ENCODE results near the gene ABLIM1.
"Not testable (repeated sequence)": the region's sequence is repeated elsewhere in the genome, so short reads cannot be mapped to it uniquely, and the experiment has no call there.

The ABLIM1 gene

DNA sequence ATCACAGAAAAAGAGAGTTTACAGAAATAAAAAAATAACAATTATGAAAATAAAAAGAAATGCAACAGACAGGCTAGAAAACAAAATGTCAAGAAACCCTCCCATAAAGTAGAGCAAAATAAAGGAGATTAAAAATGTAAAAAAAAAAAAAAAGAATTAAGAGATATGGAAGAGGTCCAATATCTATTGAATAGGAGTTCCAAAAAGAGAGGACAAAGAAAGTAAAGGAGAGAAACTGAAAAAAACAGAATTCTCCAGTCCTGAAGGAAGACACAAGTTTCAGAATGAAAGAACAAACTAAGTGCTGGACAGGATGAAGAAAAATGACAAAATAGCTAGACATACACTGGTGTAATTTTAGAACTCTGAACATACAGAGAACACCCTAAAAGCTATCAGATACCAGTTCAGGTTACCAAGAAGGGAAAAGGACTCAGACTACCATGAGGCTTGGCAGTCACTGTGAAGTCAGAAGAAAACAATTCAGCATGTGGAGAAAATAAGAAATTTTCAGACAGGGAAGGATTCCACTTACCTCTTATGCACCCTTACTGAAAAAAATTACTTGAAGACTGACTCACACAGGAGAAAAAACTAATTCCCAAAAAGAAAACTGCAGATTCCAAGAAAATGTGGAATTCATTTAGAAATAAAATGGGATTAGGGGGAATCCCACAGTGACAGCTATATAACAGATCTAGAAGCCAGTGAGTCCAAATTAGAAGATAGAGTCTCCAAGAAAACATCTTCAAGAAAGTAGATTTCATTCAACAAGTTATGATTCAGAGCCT is 40.4 kb upstream of the ABLIM1 start:
- no peak overlapping the region for H3K9ac ChIP-seq (ENCODE audit: low read length)
- no peaks in the 10 kb centered on the region for H3K4me1 ChIP-seq (ENCODE audit: low read length)
- TF ChIP-seq EZH2phosphoT487 (IDR thresholded peaks at IDR 0.05; ENCODE audit: low read depth) = no peak
- TF ChIP-seq, protein P1, sequence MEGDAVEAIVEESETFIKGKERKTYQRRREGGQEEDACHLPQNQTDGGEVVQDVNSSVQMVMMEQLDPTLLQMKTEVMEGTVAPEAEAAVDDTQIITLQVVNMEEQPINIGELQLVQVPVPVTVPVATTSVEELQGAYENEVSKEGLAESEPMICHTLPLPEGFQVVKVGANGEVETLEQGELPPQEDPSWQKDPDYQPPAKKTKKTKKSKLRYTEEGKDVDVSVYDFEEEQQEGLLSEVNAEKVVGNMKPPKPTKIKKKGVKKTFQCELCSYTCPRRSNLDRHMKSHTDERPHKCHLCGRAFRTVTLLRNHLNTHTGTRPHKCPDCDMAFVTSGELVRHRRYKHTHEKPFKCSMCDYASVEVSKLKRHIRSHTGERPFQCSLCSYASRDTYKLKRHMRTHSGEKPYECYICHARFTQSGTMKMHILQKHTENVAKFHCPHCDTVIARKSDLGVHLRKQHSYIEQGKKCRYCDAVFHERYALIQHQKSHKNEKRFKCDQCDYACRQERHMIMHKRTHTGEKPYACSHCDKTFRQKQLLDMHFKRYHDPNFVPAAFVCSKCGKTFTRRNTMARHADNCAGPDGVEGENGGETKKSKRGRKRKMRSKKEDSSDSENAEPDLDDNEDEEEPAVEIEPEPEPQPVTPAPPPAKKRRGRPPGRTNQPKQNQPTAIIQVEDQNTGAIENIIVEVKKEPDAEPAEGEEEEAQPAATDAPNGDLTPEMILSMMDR (IDR thresholded peaks at IDR 0.05; ENCODE audit: low read depth, low read length) = no peak
- no peaks in the 10 kb centered on the region for H3K79me2 ChIP-seq (ENCODE audit: low read length)
- H3K4me3 ChIP-seq (ENCODE audit: low read length) = no peak overlapping the region
- no peak overlapping the region for H3K4me2 ChIP-seq (ENCODE audit: low read length)
- no peak overlapping the region for H3K27ac ChIP-seq (ENCODE audit: low read length)
- 0 out of 2 replicates have a peak, but pooled peaks cover 3% of the 10 kb centered on the region for H3K27me3 ChIP-seq (ENCODE audit: low read depth, low read length)
- H3K9me3 ChIP-seq (ENCODE audit: insufficient read depth, low read length) = no peaks in the 10 kb centered on the region
- H4K20me1 ChIP-seq (ENCODE audit: insufficient read depth, low read length) = no peaks in the 10 kb centered on the region
- no peak overlapping the region for H2AFZ ChIP-seq (ENCODE audit: low read depth, low read length)
- H3K36me3 ChIP-seq (replicated peaks; ENCODE audit: low read depth, low read length) = no peaks in the 10 kb centered on the region

DNA sequence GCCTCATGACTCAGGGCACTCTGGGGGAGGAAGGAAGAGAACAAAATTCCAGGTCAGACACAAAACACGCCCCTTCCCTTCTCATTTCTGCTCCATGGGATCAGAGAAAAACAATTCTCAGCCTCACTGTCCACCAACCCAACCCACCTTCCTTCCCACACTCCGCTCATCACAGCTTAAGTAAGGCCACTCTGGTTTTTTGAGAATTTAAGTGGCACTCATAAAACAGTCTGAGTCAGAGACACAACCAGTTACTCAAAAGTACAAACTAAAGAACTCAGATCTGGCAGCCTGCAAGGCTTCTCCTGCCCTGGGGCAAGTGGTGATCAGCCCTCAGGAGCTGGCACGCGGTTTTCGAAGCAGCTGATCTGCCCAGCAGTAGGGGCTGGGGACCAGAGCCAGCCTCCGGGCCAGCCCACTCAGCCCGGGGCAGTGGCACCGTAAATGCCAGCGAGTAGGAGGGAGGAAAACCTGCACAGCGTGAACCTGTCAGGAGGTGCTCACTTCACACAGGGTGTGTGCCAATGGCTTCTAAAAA is 39.1 kb upstream of the ABLIM1 start:
- no peak for TF ChIP-seq EZH2phosphoT487 (IDR thresholded peaks at IDR 0.05; ENCODE audit: low read depth)
- TF ChIP-seq, protein P1 (IDR thresholded peaks at IDR 0.05; ENCODE audit: low read depth, low read length) = no peak
- Histone ChIP-seq H3K36me3 (replicated peaks; ENCODE audit: low read depth, low read length) (no peaks in the 10 kb centered on the region), H3K9me3 (ENCODE audit: insufficient read depth, low read length) (no peaks in the 10 kb centered on the region), H3K79me2 (ENCODE audit: low read length) (no peaks in the 10 kb centered on the region), H4K20me1 (ENCODE audit: insufficient read depth, low read length) (no peaks in the 10 kb centered on the region), H3K27ac (ENCODE audit: low read length) (no peak overlapping the region), H3K4me1 (ENCODE audit: low read length) (no peaks in the 10 kb centered on the region), H3K4me2 (ENCODE audit: low read length) (no peak overlapping the region), H3K4me3 (ENCODE audit: low read length) (no peak overlapping the region), H3K27me3 (ENCODE audit: low read depth, low read length) (0 out of 2 replicates have a peak, but pooled peaks cover 3% of the 10 kb centered on the region), H2AFZ (ENCODE audit: low read depth, low read length) (no peak overlapping the region), H3K9ac (ENCODE audit: low read length) (no peak overlapping the region)

GRCh38 chr10:114696301-114696700 is 38.2 kb upstream of the ABLIM1 start:
- H3K27ac ChIP-seq (ENCODE audit: low read length); H3K27me3 ChIP-seq (ENCODE audit: low read depth, low read length): not testable (repeated sequence)

GRCh38 chr10:114694752-114695151 is 36.7 kb upstream of the ABLIM1 start:
- Histone ChIP-seq H3K4me2 (ENCODE audit: low read length) (peak overlapping the region; percentile 30; the same call in 1 of the 2 replicates), H4K20me1 (ENCODE audit: insufficient read depth, low read length) (no peaks in the 10 kb centered on the region), H2AFZ (ENCODE audit: low read depth, low read length) (0 out of 2 replicates have a peak overlapping the region, but pooled peaks have one; percentile 52), H3K9ac (ENCODE audit: low read length) (no peak overlapping the region), H3K4me3 (ENCODE audit: low read length) (no peak overlapping the region), H3K27ac (ENCODE audit: low read length) (no peak overlapping the region), H3K9me3 (ENCODE audit: insufficient read depth, low read length) (no peaks in the 10 kb centered on the region), H3K79me2 (ENCODE audit: low read length) (no peaks in the 10 kb centered on the region), H3K27me3 (ENCODE audit: low read depth, low read length) (0 out of 2 replicates have a peak, but pooled peaks cover 10% of the 10 kb centered on the region), H3K4me1 (ENCODE audit: low read length) (no peaks in the 10 kb centered on the region), H3K36me3 (replicated peaks; ENCODE audit: low read depth, low read length) (no peaks in the 10 kb centered on the region)
- TF ChIP-seq EZH2phosphoT487 (IDR thresholded peaks at IDR 0.05; ENCODE audit: low read depth) = no peak
- TF ChIP-seq, protein P1 (IDR thresholded peaks at IDR 0.05; ENCODE audit: low read depth, low read length) = peak; percentile 61

More at GRCh38 chr10:114696301-114696700, 38.2 kb upstream of the ABLIM1 start:
- not testable (repeated sequence) for H3K9me3 ChIP-seq (ENCODE audit: insufficient read depth, low read length); H3K4me1 ChIP-seq (ENCODE audit: low read length); H3K9ac ChIP-seq (ENCODE audit: low read length); H3K4me2 ChIP-seq (ENCODE audit: low read length); H3K79me2 ChIP-seq (ENCODE audit: low read length); H2AFZ ChIP-seq (ENCODE audit: low read depth, low read length); H3K36me3 ChIP-seq (replicated peaks; ENCODE audit: low read depth, low read length); H4K20me1 ChIP-seq (ENCODE audit: insufficient read depth, low read length); H3K4me3 ChIP-seq (ENCODE audit: low read length)
